Amygdala (tissue), 56 donors: ENCODE measurements around the gene ERLIN1.

Experiments
- DNase-seq, 56 donors: peaks; one replicate each; lab custom pipeline; 2025; lab: John Stamatoyannopoulos, UW

Gene ERLIN1

GRCh38 chr10:100185364-100186252, at the start of gene ERLIN1:
Gene ERLIN1 (minus strand): TSS chr10:100186029. CDS start chr10:100185626, 403 bp downstream.
- DNase-seq = peak; percentile 30 to 93 (median 83)

GRCh38 chr10:100232101-100232500, 46.3 kb upstream of the ERLIN1 start:
- no peak for DNase-seq

- peak in 2 of 56 donors; percentile 3 to 18 for DNase-seq
These were observed 44.1 kb upstream of the ERLIN1 start for GRCh38 chr10:100229819-100230422.

- no peak for DNase-seq
These were observed 38.0 kb upstream of the ERLIN1 start for GRCh38 chr10:100223879-100224278.

GRCh38 chr10:100222529-100222928, 36.7 kb upstream of the ERLIN1 start:
- no peak for DNase-seq

- DNase-seq = no peak
These were observed 30.2 kb upstream of the ERLIN1 start for GRCh38 chr10:100216006-100216405.

- no peak for DNase-seq
These were observed 23.5 kb upstream of the ERLIN1 start for GRCh38 chr10:100209303-100209702.

GRCh38 chr10:100208276-100208675, 22.4 kb upstream of the ERLIN1 start:
- DNase-seq = no peak

GRCh38 chr10:100204370-100204769, 18.5 kb upstream of the ERLIN1 start:
- no peak for DNase-seq

- DNase-seq = no peak
These were observed 15.7 kb upstream of the ERLIN1 start for GRCh38 chr10:100201549-100201948.

GRCh38 chr10:100194711-100195110, 8.9 kb upstream of the ERLIN1 start:
- DNase-seq = no peak

- peak in 2 of 56 donors; percentile 1 for DNase-seq
These were observed 6.5 kb upstream of the ERLIN1 start for GRCh38 chr10:100192350-100192749.

- peak in 13 of 56 donors; percentile 2 to 57 (median 18) for DNase-seq
These were observed 704 bp upstream of the ERLIN1 start for GRCh38 chr10:100186253-100187212.

GRCh38 chr10:100184840-100185239, 989 bp downstream of the ERLIN1 start:
- DNase-seq = no peak

- no peak for DNase-seq
These were observed 1.4 kb downstream of the ERLIN1 start for GRCh38 chr10:100184426-100184825.

- no peak for DNase-seq
These were observed 2.3 kb downstream of the ERLIN1 start for GRCh38 chr10:100183481-100183880.

GRCh38 chr10:100182908-100183307, 2.9 kb downstream of the ERLIN1 start:
- no peak for DNase-seq

- DNase-seq = peak in 1 of 56 donors; percentile 2
These were observed 3.5 kb downstream of the ERLIN1 start for GRCh38 chr10:100182281-100182680.

- no peak for DNase-seq
These were observed 10.0 kb downstream of the ERLIN1 start for GRCh38 chr10:100175875-100176274.
